ENCODE data around the gene USP28.
"Not testable (repeated sequence)": the region's sequence is repeated elsewhere in the genome, so short reads cannot be mapped to it uniquely, and the experiment has no call there.

The USP28 gene

GRCh38 chr11:113896156-113896879 lies 20.9 kb upstream of the USP28 start:
- H3K4me3 ChIP-seq (ENCODE audit: low read length in 2 of 2) = no peak overlapping the region
- H3K9ac ChIP-seq (ENCODE audit: low read depth in 1 of 2, low read length in 2 of 2) = no peak overlapping the region
- H3K36me3 ChIP-seq (ENCODE audit: control insufficient read depth in 2 of 2, insufficient read depth in 2 of 2, low read length in 2 of 2) = no peaks in the 10 kb centered on the region
- no peaks in the 10 kb centered on the region for H3K4me1 ChIP-seq (ENCODE audit: control insufficient read depth in 2 of 2, insufficient read depth in 2 of 2, low read length in 2 of 2)
- H3K27me3 ChIP-seq (ENCODE audit: control insufficient read depth in 2 of 2, insufficient read depth in 2 of 2, low read length in 2 of 2) = no peaks in the 10 kb centered on the region
- no peak overlapping the region for H3K27ac ChIP-seq (ENCODE audit: low read depth in 2 of 2, low read length in 2 of 2)
- no peaks in the 10 kb centered on the region for H3K9me3 ChIP-seq (ENCODE audit: control insufficient read depth in 2 of 2, low read length in 2 of 2)

GRCh38 chr11:113895367-113896155 lies 20.2 kb upstream of the USP28 start:
- no peaks in the 10 kb centered on the region for H3K9me3 ChIP-seq (ENCODE audit: control insufficient read depth in 2 of 2, low read length in 2 of 2)
- no peaks in the 10 kb centered on the region for H3K4me1 ChIP-seq (ENCODE audit: control insufficient read depth in 2 of 2, insufficient read depth in 2 of 2, low read length in 2 of 2)
- no peak overlapping the region for H3K27ac ChIP-seq (ENCODE audit: low read depth in 2 of 2, low read length in 2 of 2)
- no peaks in the 10 kb centered on the region for H3K27me3 ChIP-seq (ENCODE audit: control insufficient read depth in 2 of 2, insufficient read depth in 2 of 2, low read length in 2 of 2)
- no peak overlapping the region for H3K4me3 ChIP-seq (ENCODE audit: low read length in 2 of 2)
- no peaks in the 10 kb centered on the region for H3K36me3 ChIP-seq (ENCODE audit: control insufficient read depth in 2 of 2, insufficient read depth in 2 of 2, low read length in 2 of 2)
- no peak overlapping the region for H3K9ac ChIP-seq (ENCODE audit: low read depth in 1 of 2, low read length in 2 of 2)

- Histone ChIP-seq H3K27me3 (ENCODE audit: control insufficient read depth in 2 of 2, insufficient read depth in 2 of 2, low read length in 2 of 2) (no peaks in the 10 kb centered on the region), H3K36me3 (ENCODE audit: control insufficient read depth in 2 of 2, insufficient read depth in 2 of 2, low read length in 2 of 2) (no peaks in the 10 kb centered on the region), H3K4me1 (ENCODE audit: control insufficient read depth in 2 of 2, insufficient read depth in 2 of 2, low read length in 2 of 2) (no peaks in the 10 kb centered on the region), H3K9me3 (ENCODE audit: control insufficient read depth in 2 of 2, low read length in 2 of 2) (no peaks in the 10 kb centered on the region), H3K27ac (ENCODE audit: low read depth in 2 of 2, low read length in 2 of 2) (no peak overlapping the region), H3K4me3 (ENCODE audit: low read length in 2 of 2) (no peak overlapping the region), H3K9ac (ENCODE audit: low read depth in 1 of 2, low read length in 2 of 2) (no peak overlapping the region)
Observed at GRCh38 chr11:113894421-113894996, 19.1 kb upstream of the USP28 start.

- Histone ChIP-seq H3K4me1 (ENCODE audit: control insufficient read depth in 2 of 2, insufficient read depth in 2 of 2, low read length in 2 of 2) (no peaks in the 10 kb centered on the region), H3K27me3 (ENCODE audit: control insufficient read depth in 2 of 2, insufficient read depth in 2 of 2, low read length in 2 of 2) (no peaks in the 10 kb centered on the region), H3K9me3 (ENCODE audit: control insufficient read depth in 2 of 2, low read length in 2 of 2) (no peaks in the 10 kb centered on the region), H3K27ac (ENCODE audit: low read depth in 2 of 2, low read length in 2 of 2) (no peak overlapping the region), H3K36me3 (ENCODE audit: control insufficient read depth in 2 of 2, insufficient read depth in 2 of 2, low read length in 2 of 2) (no peaks in the 10 kb centered on the region), H3K9ac (ENCODE audit: low read depth in 1 of 2, low read length in 2 of 2) (no peak overlapping the region), H3K4me3 (ENCODE audit: low read length in 2 of 2) (no peak overlapping the region)
Observed at GRCh38 chr11:113888848-113889247, 13.5 kb upstream of the USP28 start.

- H3K9me3 ChIP-seq (ENCODE audit: control insufficient read depth in 2 of 2, low read length in 2 of 2) = no peaks in the 10 kb centered on the region
- H3K4me1 ChIP-seq (ENCODE audit: control insufficient read depth in 2 of 2, insufficient read depth in 2 of 2, low read length in 2 of 2) = no peaks in the 10 kb centered on the region
- H3K36me3 ChIP-seq (ENCODE audit: control insufficient read depth in 2 of 2, insufficient read depth in 2 of 2, low read length in 2 of 2) = no peaks in the 10 kb centered on the region
Observed at GRCh38 chr11:113885897-113886296, 10.5 kb upstream of the USP28 start.

GRCh38 chr11:113884361-113884836 lies 9.0 kb upstream of the USP28 start:
- no peaks in the 10 kb centered on the region for H3K36me3 ChIP-seq (ENCODE audit: control insufficient read depth in 2 of 2, insufficient read depth in 2 of 2, low read length in 2 of 2)
- no peak overlapping the region for H3K4me3 ChIP-seq (ENCODE audit: low read length in 2 of 2)
- H3K9me3 ChIP-seq (ENCODE audit: control insufficient read depth in 2 of 2, low read length in 2 of 2) = no peaks in the 10 kb centered on the region
- H3K27ac ChIP-seq (ENCODE audit: low read depth in 2 of 2, low read length in 2 of 2) = no peak overlapping the region
- no peaks in the 10 kb centered on the region for H3K4me1 ChIP-seq (ENCODE audit: control insufficient read depth in 2 of 2, insufficient read depth in 2 of 2, low read length in 2 of 2)
- no peaks in the 10 kb centered on the region for H3K27me3 ChIP-seq (ENCODE audit: control insufficient read depth in 2 of 2, insufficient read depth in 2 of 2, low read length in 2 of 2)
- no peak overlapping the region for H3K9ac ChIP-seq (ENCODE audit: low read depth in 1 of 2, low read length in 2 of 2)

More at GRCh38 chr11:113885897-113886296, 10.5 kb upstream of the USP28 start:
- no peak overlapping the region for H3K27ac ChIP-seq (ENCODE audit: low read depth in 2 of 2, low read length in 2 of 2)
- no peaks in the 10 kb centered on the region for H3K27me3 ChIP-seq (ENCODE audit: control insufficient read depth in 2 of 2, insufficient read depth in 2 of 2, low read length in 2 of 2)
- H3K9ac ChIP-seq (ENCODE audit: low read depth in 1 of 2, low read length in 2 of 2) = no peak overlapping the region
- H3K4me3 ChIP-seq (ENCODE audit: low read length in 2 of 2) = no peak overlapping the region

- Histone ChIP-seq H3K27ac (ENCODE audit: low read depth in 2 of 2, low read length in 2 of 2) (no peak overlapping the region), H3K4me1 (ENCODE audit: control insufficient read depth in 2 of 2, insufficient read depth in 2 of 2, low read length in 2 of 2) (no peaks in the 10 kb centered on the region), H3K36me3 (ENCODE audit: control insufficient read depth in 2 of 2, insufficient read depth in 2 of 2, low read length in 2 of 2) (no peaks in the 10 kb centered on the region), H3K9ac (ENCODE audit: low read depth in 1 of 2, low read length in 2 of 2) (no peak overlapping the region), H3K27me3 (ENCODE audit: control insufficient read depth in 2 of 2, insufficient read depth in 2 of 2, low read length in 2 of 2) (no peaks in the 10 kb centered on the region), H3K4me3 (ENCODE audit: low read length in 2 of 2) (no peak overlapping the region), H3K9me3 (ENCODE audit: control insufficient read depth in 2 of 2, low read length in 2 of 2) (no peaks in the 10 kb centered on the region)
Observed at GRCh38 chr11:113881856-113882255, 6.5 kb upstream of the USP28 start.

GRCh38 chr11:113880971-113881370 lies 5.6 kb upstream of the USP28 start:
- Histone ChIP-seq H3K9me3 (ENCODE audit: control insufficient read depth in 2 of 2, low read length in 2 of 2) (no peaks in the 10 kb centered on the region), H3K4me1 (ENCODE audit: control insufficient read depth in 2 of 2, insufficient read depth in 2 of 2, low read length in 2 of 2) (peaks cover 0 to under 1% of the 10 kb centered on the region in 2 donors), H3K9ac (ENCODE audit: low read depth in 1 of 2, low read length in 2 of 2) (no peak overlapping the region), H3K36me3 (ENCODE audit: control insufficient read depth in 2 of 2, insufficient read depth in 2 of 2, low read length in 2 of 2) (no peaks in the 10 kb centered on the region), H3K4me3 (ENCODE audit: low read length in 2 of 2) (no peak overlapping the region), H3K27ac (ENCODE audit: low read depth in 2 of 2, low read length in 2 of 2) (no peak overlapping the region), H3K27me3 (ENCODE audit: control insufficient read depth in 2 of 2, insufficient read depth in 2 of 2, low read length in 2 of 2) (no peaks in the 10 kb centered on the region)

- not testable (repeated sequence) for H3K4me1 ChIP-seq (ENCODE audit: control insufficient read depth in 2 of 2, insufficient read depth in 2 of 2, low read length in 2 of 2); H3K9me3 ChIP-seq (ENCODE audit: control insufficient read depth in 2 of 2, low read length in 2 of 2); H3K27ac ChIP-seq (ENCODE audit: low read depth in 2 of 2, low read length in 2 of 2); H3K27me3 ChIP-seq (ENCODE audit: control insufficient read depth in 2 of 2, insufficient read depth in 2 of 2, low read length in 2 of 2); H3K36me3 ChIP-seq (ENCODE audit: control insufficient read depth in 2 of 2, insufficient read depth in 2 of 2, low read length in 2 of 2); H3K9ac ChIP-seq (ENCODE audit: low read depth in 1 of 2, low read length in 2 of 2); H3K4me3 ChIP-seq (ENCODE audit: low read length in 2 of 2)
Observed at GRCh38 chr11:113879446-113879845, 4.1 kb upstream of the USP28 start.

- H3K27me3 ChIP-seq (ENCODE audit: control insufficient read depth in 2 of 2, insufficient read depth in 2 of 2, low read length in 2 of 2) = no peaks in the 10 kb centered on the region
- no peak overlapping the region for H3K9ac ChIP-seq (ENCODE audit: low read depth in 1 of 2, low read length in 2 of 2)
- no peak overlapping the region for H3K4me3 ChIP-seq (ENCODE audit: low read length in 2 of 2)
- H3K27ac ChIP-seq (ENCODE audit: low read depth in 2 of 2, low read length in 2 of 2) = no peak overlapping the region
- H3K36me3 ChIP-seq (ENCODE audit: control insufficient read depth in 2 of 2, insufficient read depth in 2 of 2, low read length in 2 of 2) = no peaks in the 10 kb centered on the region
- peaks cover 0 to 6% of the 10 kb centered on the region in 2 donors for H3K4me1 ChIP-seq (ENCODE audit: control insufficient read depth in 2 of 2, insufficient read depth in 2 of 2, low read length in 2 of 2)
- no peaks in the 10 kb centered on the region for H3K9me3 ChIP-seq (ENCODE audit: control insufficient read depth in 2 of 2, low read length in 2 of 2)
Observed at GRCh38 chr11:113877670-113878055, 2.3 kb upstream of the USP28 start.
